NCI-H510A (cell line): Measurements from ENCODE around the gene USH2A.
"Not testable (repeated sequence)": the region's sequence is repeated elsewhere in the genome, so short reads cannot be mapped to it uniquely, and the experiment has no call there.

Experiments
- DNase-seq: peaks from one replicate; lab custom pipeline; 2025; lab: John Stamatoyannopoulos, UW

USH2A gene

DNA sequence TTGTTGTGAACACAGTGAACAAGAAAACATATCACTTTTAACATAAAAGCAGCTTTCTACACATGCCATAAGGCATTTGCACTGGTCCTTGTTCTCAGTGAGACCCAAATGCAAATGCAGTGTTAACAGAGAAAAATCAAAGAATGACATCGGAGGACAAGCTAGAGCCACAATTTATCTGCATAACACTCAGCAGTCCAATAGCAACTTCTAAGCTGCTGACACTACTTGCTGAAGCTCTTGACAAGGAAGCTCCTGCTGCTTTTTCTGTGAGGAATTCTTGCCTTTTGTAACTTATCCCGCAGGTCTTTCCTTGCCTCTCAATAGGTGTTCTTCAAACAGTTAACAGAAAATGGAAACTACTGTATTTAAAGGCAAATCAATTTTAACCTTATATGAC, 34.7 kb downstream of the USH2A start:
- no peak for DNase-seq

DNA sequence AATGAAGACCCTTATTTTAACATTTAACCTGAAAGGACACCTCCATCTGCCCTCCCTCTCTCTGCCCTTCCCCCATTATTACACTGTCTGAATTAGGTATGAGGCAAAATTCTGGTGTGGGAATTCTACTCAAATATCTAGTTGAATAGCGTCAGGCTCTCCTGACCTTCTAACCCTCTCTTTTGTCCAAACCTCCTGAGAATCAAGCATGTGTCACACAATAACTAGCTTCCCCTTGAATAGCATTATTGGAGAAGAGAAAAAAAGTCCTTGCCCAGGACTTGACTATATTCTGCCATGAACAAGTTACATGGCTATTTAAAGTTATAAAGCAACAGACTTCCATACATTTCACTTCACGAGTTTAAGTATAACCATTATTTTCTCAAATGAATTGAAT, 35.5 kb downstream of the USH2A start:
- no peak for DNase-seq

DNA sequence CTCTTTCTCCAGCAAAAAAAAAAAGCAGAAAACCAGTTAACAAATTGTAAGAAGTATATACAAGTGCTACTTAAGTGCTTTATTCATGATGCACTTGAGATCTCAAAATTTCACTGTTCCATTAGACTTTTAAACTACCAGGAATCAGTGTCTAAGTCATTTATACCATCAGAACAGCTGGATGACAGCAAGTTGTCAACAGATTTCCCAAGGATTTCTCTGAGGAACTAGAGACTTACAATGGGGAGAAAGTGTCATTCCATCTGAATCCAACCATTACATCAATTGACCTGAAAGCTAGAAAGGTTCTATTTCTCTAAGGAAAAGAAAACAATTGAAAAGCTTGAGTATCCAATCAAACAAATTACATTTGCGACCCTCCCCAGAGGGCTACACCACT, 43.8 kb downstream of the USH2A start:
- DNase-seq, result no peak

DNA sequence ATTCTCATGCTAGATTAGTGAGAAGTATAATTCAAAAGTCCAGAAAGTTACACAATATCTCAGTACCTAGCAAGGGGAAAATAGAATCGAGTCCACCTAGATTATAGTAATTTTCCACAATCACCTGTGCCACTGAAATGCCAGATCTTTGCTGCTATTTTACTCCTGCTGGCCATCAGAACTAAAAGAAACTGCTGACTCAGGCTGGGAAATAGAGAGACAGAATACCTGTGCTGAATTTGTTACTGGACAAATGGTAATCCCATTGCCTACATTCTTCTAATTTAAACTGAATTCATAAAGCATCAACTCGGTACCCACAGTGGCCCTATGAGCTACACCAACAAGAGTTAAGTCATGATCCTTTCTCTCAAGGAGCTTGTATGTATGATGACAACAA, 55.0 kb downstream of the USH2A start:
- DNase-seq, result no peak

DNA sequence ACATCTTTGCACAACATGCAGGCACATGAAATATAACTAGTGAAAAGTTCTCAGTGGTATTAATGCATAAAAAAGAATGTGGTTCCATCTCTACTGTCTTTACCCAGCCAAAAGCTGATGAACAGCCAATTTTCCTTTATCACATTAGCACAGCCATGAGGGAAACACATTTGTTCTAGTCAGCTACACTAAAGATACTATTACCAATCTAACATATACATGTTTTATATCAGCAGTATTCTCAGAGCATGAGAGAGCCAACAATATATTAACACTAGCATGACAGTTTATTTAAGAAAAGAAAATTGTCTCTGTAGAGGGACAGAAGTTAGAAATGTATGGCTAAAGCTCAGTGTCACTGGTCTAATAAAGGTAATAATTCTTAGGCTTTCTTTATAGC, 56.3 kb downstream of the USH2A start:
- DNase-seq, result no peak

DNA sequence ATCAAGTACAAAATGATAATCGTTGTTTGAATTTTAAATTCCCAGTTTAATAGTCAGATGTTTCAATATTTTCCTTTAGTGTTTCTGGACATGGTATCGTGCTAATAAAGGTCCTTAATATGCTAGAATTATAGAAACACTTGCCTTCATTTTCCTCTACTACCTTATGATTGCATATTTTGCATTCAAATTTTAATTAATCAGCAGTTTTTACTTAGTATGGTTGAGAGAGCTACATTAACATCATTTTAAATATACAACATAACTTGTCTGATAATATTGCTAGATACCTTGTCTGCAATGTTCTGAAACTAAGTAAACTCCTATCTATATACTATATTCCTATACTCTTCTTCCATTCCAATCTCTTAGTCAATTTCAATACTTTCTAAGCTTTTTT, 66.3 kb downstream of the USH2A start:
- no peak for DNase-seq

DNA sequence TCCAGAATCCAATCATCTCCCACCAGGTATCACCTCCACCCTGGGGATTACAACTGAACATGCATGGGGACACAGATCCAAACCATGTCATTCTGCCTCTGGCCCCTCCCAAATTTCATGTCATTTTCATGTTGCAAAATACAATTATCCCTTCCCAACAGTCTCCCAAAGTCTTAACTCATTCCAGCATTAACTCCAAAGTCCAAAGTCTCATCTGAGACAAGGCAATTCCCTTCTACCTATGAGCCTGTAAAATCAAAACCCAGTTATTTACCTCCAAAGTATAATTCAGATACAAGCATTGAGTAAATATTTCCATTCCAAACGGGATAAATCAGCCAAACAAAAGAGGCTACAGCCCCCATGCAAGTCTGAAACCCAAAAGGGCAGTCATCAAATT, 73.1 kb downstream of the USH2A start:
- DNase-seq, result no peak

DNA sequence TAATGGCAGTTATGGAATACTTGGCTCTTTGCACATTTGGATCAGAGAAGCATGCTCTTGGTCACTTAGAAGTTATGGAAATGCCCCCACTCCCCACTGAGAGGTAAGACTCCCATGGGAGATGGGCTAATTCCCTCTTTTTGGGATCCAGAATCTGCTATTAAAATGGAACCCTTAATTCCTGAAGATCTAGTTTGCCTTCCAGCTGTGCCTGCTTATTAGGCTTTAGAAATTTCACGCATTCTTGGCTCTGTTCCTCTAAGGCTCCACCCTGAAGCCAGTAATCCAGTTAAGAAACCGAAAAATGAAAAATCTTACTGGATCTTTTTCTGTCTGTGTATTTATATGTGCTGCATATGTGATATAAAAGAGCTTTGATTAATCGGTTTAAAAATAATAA, 76.7 kb downstream of the USH2A start:
- DNase-seq, result no peak

DNA sequence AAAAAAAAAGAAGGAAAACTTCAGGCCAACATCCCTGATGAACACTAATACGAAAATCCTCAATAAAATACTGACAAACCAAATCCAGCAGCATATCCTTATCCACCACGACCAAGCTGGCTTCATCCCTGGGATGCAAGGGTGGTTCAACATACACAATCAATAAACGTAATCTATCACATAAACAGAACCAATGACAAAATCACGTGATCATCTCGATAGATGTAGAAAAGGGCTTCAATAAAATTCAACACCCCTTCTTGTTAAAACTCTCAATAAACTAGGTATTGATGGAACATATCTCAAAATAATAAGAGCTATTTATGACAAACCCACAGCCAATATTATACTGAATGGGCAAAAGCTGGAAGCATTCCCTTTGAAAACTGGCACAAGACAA, 82.7 kb downstream of the USH2A start:
- not testable (repeated sequence) for DNase-seq

DNA sequence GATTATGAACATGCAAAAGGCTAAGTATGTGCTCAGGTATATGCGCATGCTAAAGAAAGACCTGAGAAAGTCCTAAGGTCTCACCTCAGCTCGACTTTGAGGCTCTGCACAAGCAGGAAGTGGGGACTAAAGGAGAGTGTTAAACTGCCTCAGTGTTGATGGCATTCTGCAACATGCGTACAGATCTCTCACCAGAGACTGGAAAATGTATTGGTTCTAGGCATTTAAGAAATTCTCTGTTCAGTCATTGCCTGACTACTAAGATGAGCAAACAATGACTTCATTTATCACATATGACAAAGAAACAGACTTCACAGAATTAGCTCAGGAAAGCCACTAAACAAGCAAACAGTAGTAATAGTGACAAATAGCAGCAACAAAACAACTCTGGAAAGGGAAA, 90.8 kb downstream of the USH2A start:
- no peak for DNase-seq

DNA sequence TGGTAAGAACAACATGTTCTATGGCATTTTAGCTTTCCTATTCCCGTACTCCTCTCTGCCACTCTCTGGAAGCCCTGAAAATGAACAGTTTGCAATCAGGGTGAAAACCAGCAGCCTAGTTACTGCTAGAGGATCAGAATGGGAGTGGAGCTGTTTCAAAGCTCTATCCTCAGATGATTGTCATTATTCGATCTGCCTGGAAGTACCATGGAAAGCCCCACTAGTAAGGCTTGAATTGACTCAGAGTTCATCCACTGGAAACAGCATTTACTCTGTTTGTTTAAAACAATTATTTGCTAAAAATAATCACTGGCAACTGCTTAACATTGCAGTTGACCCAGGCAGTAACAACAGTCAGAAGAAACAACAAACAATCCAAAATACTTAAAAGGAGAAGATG, 91.2 kb downstream of the USH2A start:
- no peak for DNase-seq

DNA sequence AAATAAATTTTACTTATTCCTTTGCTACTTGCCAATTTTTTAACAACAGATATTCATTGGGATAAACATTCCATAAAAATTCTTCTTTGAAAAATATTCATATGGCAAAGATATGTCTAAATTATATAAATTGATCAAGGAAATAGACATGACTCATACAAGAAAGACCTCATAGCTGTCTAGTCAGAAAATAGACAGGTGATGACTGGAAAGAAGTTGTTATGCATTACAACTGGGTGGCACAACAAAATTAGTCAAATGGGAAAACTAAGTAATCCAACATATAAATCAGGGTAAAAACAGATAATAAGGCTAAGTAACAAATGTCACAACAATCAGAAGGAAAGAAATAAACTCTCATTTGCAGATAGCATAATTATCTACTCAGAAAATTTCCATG, 92.0 kb downstream of the USH2A start:
- DNase-seq, result no peak

DNA sequence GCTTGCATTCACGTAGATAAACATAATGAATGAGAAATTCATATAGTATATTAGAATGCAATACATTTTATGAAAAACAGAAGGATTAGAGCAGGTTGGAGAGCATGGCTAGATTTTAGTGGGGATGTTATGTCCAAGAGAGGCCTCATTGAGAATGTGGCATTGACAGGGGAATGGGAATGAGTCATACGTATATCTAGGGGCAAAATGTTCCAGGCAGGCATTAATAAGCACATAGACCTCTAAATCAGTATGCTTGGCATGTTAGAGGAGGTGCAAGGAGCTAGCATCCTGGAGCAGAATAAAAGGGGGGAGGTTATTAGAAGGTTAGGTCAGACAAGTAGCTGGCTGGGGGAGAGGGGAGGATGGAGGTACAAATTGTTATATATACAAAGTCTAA, 93.0 kb downstream of the USH2A start:
- DNase-seq, result no peak

DNA sequence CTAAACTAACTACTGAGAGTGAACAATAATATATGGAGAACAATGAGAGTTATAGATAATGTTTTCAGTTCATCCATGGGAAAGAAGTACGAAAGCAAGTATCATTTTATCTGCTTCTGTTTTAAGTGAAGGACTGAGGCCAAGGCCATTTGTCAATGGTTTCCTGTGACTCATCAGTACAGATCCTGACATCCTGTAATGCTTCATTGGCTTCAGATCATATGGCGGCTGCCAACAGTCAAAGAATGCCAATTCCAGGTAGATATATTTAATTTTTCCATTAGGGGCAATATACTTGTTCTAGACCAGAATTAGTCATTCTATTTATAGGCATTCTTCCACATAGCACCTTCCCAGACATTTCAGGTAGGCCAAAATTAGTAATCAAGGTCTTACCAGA, 97.3 kb downstream of the USH2A start:
- no peak for DNase-seq

DNA sequence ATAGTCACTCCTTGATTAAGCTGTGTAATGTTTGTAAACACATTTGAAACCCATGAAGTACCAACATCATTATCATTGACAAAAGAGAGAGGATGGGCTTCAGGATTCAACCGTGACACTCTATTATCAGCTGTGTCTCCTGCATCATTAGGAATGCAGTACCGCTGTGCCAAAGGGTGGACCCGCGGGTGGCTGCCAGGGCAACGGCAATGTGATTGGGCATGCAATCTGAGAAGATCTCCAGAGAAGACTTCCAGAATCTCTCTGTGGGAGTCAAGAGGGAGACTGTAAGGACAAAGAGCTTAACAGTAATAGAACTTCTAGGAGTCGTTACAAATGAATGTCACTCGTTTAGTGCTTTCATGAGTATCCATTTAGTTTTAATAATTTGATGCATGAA, 97.9 kb downstream of the USH2A start:
- DNase-seq, result no peak

DNA sequence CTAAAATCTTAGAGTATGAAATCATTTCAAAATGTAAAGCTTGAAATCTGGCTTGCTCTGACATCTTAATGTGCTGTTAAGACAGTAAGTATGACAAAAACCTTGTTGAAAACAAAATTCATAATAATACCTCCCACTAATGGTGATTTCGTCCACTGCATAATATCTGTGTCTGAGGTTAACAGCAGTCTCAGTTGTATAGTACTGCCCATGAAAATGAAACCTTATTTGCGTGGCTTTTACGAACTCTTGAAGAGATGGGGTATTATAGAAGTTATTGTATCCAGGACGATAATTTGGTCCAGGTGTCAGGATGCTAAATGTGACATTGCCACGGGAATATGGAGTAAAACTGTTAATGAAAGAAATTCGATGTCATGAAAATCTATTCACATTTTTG, 99.9 kb downstream of the USH2A start:
- DNase-seq, result no peak

DNA sequence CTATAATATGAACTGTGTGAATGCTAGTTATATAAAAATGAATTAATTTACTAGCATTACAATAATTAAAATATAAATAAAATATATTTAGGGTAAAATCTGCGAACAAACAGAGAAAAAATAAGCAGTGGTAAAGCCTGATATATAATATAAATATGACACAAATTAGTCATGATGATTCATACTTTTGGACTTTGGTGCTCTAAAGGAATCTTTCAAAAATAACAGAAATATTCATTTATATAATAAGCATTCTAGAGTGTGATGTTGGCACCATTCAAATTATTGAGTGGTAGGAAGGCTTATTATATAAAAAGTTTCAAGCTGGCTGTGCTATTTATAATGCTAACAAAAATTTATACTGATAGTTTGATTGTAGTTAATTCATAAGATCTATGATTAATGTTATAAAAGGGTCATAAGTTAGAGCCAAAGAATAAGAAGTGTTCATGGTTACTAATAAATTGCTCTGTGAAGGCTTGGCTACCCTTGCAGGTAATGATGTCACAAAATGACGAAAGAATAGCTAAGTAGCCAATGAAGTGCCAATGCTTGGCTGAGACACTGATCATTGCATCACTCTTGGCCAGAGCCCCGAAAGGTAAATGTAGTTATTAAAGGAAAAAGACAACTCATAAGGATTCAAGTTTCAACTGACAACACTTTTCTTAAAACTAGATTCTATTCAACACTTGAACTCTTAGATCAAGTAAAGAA, 108.7 kb downstream of the USH2A start:
- no peak for DNase-seq

DNA sequence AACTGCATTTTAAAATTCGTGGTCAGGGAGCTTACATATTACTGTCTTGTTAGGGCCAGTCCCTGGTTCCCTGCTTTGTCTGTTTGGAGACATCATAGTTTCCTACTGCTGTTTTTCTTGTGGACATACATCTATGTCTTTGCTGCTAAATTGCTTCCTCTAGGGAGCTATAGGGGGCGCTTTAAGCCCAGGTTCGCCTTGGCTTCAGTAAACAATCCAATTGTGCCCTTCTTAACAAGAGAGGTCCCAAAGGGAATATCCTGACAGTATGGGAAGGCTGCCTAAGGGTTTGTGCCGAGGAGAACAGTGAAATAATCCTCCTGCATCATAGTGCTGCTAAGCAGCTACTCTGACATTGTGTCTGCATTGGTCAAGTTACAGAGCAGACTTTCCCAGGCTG, 112.5 kb downstream of the USH2A start:
- DNase-seq, result no peak

DNA sequence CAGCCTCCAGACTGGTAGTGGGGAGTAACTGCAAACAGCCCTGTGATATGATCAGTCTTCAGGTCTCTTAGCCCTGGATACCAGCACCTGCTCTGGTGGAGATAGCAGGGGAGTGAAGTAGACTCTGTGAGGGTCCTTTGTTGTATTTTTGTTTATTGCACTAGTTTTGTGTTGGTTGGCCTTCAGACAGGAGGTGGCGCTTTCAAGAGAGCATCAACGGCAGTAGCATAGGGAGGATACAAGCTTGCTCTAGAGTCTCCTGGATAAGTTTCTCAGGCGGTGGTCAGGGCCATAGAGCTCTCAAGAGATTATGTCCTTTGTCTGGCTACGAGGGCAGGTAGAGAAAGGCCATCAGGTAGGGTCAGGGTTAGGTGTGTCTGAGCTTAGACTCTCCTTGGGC, 116.4 kb downstream of the USH2A start:
- DNase-seq, result no peak

DNA sequence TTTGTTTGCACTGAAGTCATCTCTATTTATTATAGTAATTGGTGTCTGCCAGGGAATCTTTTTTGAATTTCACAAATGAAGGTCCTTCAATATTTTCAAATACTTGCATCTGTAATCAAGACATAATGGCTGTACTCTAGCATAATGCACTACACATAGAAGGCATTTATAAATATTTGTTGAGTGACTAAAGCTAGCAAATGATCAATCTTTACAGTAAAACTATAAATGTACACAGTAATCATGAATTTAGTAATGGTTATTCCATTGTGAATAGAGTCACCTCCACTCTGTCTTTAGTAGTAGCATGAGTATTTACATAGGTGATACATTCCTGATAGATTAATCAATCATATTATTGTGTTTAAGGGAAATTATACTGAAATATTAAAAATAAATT, 119.6 kb downstream of the USH2A start:
- DNase-seq, result no peak

DNA sequence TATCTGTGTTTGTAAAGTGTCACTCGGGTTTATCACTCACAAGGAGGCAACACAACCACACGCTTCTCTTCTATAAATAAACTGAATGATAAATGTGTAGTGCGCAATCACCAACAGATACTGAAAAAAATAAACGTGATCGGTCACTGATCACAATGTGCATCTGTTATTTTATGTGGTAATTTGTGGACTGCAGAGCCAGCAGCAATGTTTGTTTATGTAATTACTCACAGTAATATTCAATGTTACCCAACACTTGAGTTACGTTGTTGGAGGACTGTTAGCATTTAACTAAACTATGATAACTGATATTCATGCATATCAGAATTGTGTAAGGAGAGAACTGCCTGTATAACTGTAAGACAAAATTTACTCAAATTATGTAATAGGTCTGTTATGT, 129.6 kb downstream of the USH2A start:
- DNase-seq, result no peak

DNA sequence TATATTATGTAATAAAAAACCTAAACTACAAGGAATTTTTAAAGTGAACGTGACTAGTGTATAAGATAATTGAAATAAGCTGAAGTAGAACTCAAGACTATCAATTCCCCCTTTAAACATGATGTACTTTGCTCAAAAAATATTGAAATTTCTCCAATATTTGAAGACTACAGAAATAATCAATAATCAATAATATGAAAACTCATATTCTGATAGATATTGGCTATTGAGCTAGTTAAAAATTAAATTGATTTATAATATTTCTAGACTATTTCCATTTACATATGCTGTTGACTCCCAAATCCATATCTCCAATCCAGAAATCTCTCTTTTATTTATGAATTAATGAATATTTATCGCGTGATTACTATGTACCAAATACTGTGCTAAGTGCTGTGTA, 133.2 kb downstream of the USH2A start:
- no peak for DNase-seq

DNA sequence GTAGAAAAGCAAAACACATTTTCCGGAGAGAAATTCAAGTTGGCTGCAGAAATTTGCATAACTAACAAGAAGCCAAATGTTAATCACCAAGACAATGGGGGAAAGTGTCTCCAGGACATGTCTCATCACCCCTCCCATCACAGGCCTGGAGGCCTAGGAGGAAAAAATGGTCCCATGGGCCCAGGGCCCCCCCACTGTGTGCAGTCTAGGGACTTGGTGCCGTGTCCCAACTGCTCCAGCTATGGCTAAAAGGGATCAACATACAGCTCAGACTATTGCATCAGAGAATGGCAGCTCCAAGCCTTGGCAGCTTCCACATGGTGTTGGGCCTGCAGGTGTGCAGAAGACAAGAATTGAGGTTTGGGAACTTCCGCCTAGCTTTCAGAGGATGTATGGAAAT, 138.2 kb downstream of the USH2A start:
- no peak for DNase-seq

DNA sequence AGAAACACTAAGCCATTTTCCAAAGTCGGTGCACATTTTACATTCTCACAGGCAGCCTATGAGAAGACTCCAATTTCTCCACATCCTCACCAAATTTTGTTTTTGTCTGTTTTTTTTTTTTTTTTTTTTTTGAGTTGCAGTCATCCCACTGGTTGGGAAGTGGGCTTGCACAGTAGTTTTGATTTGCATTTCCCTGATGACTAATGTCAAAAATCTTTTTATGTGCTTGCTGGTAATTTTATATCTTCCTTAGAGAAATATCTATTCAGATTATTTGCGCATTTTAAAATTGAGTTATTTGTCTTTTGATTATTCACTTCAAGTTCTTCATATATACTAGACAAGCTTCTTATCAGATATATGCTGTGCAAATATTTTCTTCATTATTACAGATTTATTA, 141.5 kb downstream of the USH2A start:
- DNase-seq, result no peak
